ENCODE measurements around the gene MESP2. TPM values are rescaled to one million over a fixed set of nuclear protein-coding genes. Genes with fewer than 3 reads are reported as not detected.
A peak's percentile ranks its signal among the peaks of the same experiment; 100 is the strongest.

The MESP2 gene
- total and polyA plus RNA-seq, 2 of the 13 experiments (the other 11 are each of a cell fraction or from before 2014, with no cell fraction given), result not detected

DNA sequence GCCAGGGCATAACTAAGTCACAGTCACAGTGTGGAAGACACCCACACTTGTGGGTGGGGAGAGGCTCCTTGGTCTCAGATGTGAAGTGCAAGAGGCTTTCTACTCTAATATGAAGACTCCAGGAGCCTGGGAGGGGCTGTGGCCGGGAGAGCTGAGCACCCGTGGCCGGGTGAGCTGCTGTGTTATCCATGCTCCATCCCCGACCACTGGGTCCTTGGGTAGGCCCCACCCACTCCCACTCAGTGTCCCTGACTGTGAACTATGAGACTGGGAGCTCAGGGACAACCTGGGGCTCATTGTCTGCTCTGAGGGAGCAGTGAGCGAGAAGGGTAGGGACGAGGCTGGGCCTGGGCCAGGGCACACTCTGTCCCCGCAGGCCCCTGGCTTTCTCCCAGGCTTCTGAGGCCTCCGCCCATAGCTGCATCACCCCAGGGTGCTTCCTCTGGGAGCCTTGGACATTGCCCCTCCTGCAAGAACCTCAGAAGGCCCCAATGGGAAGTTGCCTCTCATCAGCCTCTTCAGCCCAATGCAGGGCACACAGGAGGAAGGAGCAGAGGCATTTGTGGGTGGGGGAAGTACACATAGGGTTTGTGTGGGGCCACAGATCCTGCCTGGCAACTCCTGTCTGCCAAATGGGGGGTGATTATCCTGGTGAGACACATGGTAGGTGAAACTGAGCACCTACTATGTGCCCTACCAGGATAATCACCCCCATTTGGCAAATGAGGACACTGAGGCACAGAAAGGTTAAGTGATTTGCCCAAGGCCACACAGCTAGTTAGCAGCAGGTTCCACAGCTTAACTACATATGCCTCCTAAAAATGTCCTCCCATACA is 36.1 kb downstream of the MESP2 start (continued):
- TF ChIP-seq, protein P1, sequence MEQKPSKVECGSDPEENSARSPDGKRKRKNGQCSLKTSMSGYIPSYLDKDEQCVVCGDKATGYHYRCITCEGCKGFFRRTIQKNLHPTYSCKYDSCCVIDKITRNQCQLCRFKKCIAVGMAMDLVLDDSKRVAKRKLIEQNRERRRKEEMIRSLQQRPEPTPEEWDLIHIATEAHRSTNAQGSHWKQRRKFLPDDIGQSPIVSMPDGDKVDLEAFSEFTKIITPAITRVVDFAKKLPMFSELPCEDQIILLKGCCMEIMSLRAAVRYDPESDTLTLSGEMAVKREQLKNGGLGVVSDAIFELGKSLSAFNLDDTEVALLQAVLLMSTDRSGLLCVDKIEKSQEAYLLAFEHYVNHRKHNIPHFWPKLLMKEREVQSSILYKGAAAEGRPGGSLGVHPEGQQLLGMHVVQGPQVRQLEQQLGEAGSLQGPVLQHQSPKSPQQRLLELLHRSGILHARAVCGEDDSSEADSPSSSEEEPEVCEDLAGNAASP (CRISPR knock-in tag; IDR thresholded peaks at IDR 0.05; ENCODE audit: borderline replicate concordance), result peak; percentile 61; the same call in 1 of the 2 replicates
- TF ChIP-seq, protein P2, sequence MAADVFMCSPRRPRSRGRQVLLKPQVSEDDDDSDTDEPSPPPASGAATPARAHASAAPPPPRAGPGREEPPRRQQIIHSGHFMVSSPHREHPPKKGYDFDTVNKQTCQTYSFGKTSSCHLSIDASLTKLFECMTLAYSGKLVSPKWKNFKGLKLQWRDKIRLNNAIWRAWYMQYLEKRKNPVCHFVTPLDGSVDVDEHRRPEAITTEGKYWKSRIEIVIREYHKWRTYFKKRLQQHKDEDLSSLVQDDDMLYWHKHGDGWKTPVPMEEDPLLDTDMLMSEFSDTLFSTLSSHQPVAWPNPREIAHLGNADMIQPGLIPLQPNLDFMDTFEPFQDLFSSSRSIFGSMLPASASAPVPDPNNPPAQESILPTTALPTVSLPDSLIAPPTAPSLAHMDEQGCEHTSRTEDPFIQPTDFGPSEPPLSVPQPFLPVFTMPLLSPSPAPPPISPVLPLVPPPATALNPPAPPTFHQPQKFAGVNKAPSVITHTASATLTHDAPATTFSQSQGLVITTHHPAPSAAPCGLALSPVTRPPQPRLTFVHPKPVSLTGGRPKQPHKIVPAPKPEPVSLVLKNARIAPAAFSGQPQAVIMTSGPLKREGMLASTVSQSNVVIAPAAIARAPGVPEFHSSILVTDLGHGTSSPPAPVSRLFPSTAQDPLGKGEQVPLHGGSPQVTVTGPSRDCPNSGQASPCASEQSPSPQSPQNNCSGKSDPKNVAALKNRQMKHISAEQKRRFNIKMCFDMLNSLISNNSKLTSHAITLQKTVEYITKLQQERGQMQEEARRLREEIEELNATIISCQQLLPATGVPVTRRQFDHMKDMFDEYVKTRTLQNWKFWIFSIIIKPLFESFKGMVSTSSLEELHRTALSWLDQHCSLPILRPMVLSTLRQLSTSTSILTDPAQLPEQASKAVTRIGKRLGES (CRISPR knock-in tag; IDR thresholded peaks at IDR 0.05; ENCODE audit: borderline replicate concordance), result no peak
- TF ChIP-seq ZFP36L1 (CRISPR knock-in tag; IDR thresholded peaks at IDR 0.05), result no peak
- TF ChIP-seq, protein P3, sequence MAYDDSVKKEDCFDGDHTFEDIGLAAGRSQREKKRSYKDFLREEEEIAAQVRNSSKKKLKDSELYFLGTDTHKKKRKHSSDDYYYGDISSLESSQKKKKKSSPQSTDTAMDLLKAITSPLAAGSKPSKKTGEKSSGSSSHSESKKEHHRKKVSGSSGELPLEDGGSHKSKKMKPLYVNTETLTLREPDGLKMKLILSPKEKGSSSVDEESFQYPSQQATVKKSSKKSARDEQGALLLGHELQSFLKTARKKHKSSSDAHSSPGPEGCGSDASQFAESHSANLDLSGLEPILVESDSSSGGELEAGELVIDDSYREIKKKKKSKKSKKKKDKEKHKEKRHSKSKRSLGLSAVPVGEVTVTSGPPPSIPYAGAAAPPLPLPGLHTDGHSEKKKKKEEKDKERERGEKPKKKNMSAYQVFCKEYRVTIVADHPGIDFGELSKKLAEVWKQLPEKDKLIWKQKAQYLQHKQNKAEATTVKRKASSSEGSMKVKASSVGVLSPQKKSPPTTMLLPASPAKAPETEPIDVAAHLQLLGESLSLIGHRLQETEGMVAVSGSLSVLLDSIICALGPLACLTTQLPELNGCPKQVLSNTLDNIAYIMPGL (CRISPR knock-in tag; IDR thresholded peaks at IDR 0.05; ENCODE audit: borderline replicate concordance in 1 of 2, low read depth in 1 of 2), result 0 out of 4 replicates have a peak, but pooled peaks of 1 of the 2 experiments have one; percentile 0
- TF ChIP-seq, protein P4, sequence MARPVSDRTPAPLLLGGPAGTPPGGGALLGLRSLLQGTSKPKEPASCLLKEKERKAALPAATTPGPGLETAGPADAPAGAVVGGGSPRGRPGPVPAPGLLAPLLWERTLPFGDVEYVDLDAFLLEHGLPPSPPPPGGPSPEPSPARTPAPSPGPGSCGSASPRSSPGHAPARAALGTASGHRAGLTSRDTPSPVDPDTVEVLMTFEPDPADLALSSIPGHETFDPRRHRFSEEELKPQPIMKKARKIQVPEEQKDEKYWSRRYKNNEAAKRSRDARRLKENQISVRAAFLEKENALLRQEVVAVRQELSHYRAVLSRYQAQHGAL (CRISPR knock-in tag; IDR thresholded peaks at IDR 0.05; ENCODE audit: not compliant biosample characterization), result no peak
